NCI-H748 (cell line): Measurements from ENCODE around the gene CD163L1.
"Not testable (repeated sequence)": the region's sequence is repeated elsewhere in the genome, so short reads cannot be mapped to it uniquely, and the experiment has no call there.

Source experiments
- DNase-seq: peaks from one replicate; lab custom pipeline; 2025; ENCODE audit not compliant: unreplicated experiment; lab: John Stamatoyannopoulos, UW

Gene CD163L1

DNA sequence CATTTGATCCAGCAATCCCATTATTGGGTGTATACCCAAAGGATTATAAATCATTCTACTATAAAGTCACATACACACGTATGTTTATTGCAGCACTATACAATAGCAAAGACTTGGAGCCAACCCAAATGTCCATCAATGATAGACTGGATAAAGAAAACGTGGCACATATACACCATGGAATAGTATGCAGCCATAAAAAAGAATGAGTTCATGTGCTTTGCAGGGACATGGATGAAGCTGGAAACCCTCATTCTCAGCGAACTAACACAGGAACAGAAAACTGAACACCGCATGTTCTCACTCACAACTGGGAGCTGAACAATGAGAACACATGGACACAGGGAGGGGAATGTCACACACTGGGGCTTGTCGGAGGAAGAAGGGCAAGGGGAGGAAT, 106.2 kb downstream of the CD163L1 start:
- not testable (repeated sequence) for DNase-seq

DNA sequence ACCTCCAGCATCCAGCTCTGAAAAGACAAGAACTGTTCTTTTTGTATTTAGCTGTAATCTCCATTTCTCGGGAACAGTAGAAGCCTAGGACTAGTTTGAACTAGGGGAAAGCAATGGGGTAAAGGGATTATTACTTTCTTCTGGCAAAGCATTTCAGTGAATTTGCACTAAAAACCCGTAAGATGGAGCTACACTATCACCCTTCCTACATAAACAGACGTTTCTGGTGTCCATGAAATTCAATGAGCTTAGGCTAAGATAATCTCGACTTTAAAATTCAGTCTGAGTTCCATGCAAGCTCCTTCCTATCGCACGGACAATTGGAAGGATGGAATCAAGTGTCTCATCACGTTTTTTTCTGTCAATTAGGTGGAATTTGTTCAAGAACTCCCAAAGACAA, 116.0 kb downstream of the CD163L1 start:
- DNase-seq = no peak

GRCh38 chr12:7324176-7324575, 119.8 kb downstream of the CD163L1 start:
- no peak for DNase-seq

- DNase-seq = no peak
Observed at GRCh38 chr12:7322599-7322998, 121.4 kb downstream of the CD163L1 start.

- DNase-seq = no peak
Observed at GRCh38 chr12:7321624-7322023, 122.3 kb downstream of the CD163L1 start.

DNA sequence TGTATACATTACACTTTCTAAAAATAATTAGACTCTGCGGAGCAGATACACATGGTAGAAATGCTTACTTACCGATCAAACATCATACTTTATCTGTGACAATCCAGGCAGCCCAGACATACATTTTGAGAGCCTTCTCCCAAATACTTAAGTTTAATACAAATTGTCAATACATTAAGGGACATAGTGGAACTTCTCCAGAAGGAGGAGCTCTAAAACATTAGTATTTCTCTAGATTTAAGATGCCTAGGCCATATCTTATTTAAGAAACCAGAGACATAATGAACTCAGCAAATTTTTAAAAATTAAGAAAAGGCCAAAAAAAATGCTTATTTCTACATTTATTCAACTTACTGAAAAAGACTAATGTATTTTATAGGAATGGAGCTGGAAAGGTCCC, 124.0 kb downstream of the CD163L1 start:
- DNase-seq = no peak

DNA sequence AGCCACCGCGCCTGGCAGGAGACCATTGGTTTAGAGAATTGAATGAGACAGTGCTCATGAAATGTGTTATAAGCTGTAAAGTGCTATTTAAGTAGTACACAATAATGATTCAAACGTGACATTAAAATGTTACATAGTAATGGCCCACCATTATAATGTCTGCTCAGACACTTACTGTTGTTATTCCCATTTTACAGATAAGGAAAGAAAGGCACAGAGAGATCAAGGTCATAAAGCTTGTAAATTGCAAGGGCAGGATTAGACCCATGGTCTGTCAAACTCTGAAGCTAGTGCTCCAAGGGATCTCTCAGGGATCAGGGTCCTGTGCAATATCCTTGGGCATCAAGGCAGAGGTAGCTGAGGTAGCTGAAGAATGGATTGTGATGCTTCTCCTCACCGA, 133.9 kb downstream of the CD163L1 start:
- DNase-seq = no peak
